Measurements from ENCODE around the gene GLTPD2.
A peak's percentile ranks its signal among the peaks of the same experiment; 100 is the strongest.
"Not testable (repeated sequence)": the region's sequence is repeated elsewhere in the genome, so short reads cannot be mapped to it uniquely, and the experiment has no call there.

Gene GLTPD2

DNA sequence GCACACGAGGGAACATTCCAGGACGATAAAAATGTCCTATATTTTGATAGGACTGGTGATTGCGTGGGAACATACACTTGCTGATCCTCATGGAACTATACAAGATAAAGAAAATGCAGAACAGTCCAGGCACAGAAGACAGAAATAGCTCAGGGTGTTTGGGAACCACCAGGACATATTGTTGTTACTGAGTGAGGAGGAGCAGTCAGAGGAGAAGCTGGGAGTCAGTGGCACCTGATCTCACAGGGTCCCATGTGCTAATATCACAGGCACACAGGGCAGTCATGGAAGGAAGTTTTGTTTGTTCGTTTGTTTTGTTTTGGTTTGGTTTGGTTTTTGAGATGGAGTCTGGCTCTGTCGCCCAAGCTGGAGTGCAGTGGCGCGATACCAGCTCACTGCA, 23.9 kb downstream of the GLTPD2 start:
- DNase-seq (ENCODE audit: low read depth) = no peak
- no peak overlapping the region for H3K4me3 ChIP-seq (ENCODE audit: low read depth, low read length)
- TF ChIP-seq, protein P1, sequence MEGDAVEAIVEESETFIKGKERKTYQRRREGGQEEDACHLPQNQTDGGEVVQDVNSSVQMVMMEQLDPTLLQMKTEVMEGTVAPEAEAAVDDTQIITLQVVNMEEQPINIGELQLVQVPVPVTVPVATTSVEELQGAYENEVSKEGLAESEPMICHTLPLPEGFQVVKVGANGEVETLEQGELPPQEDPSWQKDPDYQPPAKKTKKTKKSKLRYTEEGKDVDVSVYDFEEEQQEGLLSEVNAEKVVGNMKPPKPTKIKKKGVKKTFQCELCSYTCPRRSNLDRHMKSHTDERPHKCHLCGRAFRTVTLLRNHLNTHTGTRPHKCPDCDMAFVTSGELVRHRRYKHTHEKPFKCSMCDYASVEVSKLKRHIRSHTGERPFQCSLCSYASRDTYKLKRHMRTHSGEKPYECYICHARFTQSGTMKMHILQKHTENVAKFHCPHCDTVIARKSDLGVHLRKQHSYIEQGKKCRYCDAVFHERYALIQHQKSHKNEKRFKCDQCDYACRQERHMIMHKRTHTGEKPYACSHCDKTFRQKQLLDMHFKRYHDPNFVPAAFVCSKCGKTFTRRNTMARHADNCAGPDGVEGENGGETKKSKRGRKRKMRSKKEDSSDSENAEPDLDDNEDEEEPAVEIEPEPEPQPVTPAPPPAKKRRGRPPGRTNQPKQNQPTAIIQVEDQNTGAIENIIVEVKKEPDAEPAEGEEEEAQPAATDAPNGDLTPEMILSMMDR (IDR thresholded peaks at IDR 0.05; ENCODE audit: low read depth, low read length, missing control alignments) = no peak

DNA sequence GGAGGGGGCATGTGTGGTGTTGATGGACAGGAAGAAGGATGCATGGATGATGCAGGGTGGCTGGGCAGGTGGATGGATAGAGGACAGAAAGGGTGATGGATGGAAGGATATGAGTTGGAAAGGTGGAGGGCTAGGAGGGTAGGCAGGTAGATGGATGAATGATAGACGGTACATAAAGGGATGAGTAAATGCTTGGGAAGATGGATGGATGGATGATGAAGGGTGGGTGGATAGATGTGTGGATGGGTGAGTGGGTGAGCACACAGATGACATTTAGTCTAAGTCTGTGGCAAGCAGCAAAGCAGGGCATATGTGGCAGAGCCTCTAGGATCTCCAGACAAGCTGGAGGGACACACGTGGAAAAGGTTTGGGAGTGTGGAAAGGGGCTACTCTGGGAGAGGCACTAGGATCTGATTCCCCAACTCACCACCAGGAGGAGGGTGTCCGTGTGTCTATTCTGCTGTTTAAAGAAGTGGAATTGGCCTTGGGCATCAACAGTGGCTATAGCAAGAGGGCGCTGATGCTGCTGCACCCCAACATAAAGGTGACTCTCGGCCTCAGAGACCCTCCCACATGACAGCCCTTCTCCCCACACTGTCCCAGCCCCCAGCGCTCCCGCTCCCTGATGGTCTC, 26.4 kb downstream of the GLTPD2 start:
- no peak overlapping the region for H3K4me3 ChIP-seq (ENCODE audit: low read depth, low read length)
- TF ChIP-seq, protein P1 (IDR thresholded peaks at IDR 0.05; ENCODE audit: low read depth, low read length, missing control alignments) = peak; percentile 39
- no peak for DNase-seq (ENCODE audit: low read depth)

DNA sequence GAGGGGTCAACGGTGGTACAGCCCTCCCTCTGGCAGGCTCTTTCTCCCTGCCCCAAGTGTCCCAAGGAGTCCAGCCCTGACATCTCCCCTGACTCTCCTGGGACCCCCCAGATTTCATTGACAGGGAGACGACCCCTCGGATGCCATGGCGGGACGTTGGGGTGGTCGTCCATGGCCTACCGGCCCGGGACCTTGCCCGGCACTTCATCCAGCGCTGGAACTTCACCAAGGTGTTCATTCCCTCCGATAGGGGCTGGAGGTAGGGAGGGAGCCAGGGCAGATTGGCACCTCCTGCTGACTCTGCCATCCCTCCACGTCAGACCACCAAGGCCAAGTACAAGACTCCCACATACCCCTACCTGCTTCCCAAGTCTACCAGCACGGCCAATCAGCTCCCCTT, 28.1 kb downstream of the GLTPD2 start:
- TF ChIP-seq, protein P1 (IDR thresholded peaks at IDR 0.05; ENCODE audit: low read depth, low read length, missing control alignments) = no peak
- DNase-seq (ENCODE audit: low read depth) = no peak
- no peak overlapping the region for H3K4me3 ChIP-seq (ENCODE audit: low read depth, low read length)

DNA sequence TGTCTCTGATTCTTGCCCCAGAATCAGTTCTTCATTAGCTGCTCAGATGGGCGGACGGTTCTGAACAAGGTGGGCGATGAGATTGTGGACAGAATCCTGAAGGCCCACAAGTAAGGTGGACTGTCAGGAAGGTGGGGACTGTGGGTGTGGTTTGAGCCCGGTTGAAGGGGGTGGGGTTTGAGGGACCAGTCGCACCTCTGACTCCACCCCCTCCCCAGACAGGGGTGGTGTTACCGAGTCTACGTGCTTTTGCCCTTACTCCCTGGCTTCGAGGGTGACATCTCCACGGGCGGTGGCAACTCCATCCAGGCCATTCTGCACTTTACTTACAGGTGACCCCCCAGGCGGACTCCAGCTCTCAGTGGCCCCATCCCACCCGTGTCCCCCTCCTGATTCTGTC, 29.5 kb downstream of the GLTPD2 start:
- DNase-seq (ENCODE audit: low read depth) = no peak
- TF ChIP-seq, protein P1 (IDR thresholded peaks at IDR 0.05; ENCODE audit: low read depth, low read length, missing control alignments) = no peak
- H3K4me3 ChIP-seq (ENCODE audit: low read depth, low read length) = no peak overlapping the region

DNA sequence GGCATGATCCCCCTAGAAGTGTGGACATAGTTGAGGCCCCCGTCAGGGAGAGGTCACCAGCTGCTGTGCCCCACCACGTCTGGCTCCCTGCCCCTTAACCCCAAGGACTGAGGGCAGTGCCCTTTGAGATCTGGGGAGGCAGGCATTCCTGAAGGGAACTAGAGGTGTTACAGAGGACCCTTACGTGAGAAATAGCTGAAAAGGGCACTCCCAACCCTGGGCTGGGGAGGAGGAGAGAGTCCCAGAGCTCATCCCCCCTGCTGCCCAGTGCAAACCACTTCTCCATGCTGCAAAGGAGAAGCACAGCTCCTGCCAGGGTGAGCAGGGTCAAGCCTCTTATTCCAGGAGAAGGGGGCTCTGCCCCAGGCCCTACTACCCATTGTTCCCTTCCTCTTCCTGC, 34.1 kb downstream of the GLTPD2 start:
- TF ChIP-seq, protein P1 (IDR thresholded peaks at IDR 0.05; ENCODE audit: low read depth, low read length, missing control alignments) = no peak
- no peak for DNase-seq (ENCODE audit: low read depth)
- no peak overlapping the region for H3K4me3 ChIP-seq (ENCODE audit: low read depth, low read length)

DNA sequence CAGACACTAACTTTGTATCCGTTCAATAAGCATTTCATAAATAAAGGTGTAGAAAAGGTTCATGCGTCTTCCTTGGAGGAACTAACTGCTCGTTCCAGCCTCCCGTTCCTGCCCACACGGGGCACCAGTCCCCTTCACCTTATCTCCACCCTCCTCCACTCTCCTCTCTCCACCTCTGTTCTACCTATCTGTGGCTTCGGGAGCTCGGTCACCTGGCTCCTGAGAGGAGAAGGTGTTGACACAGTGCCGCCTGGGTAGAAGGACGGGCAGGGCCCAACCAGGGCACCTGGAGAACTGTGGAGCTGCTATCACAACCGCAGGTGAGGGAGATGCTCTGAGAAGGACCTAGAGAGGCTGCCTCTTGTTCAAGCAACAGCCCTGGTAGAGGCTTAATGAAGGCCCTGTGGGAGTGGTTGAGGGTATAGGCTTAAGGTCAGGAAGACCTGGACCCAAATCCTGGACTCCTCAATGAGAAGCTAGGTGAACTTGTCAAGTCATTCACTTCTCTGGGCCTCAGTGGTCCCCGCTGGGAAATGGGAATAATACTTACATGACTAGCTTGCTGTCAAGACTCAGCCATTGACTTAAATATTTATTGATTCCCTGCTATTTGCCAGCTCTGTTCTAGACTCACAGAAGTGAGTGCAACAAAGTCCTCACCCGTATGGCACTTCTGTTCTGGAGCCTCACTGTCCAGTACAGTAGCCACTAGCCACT, 34.8 kb downstream of the GLTPD2 start:
- TF ChIP-seq, protein P1 (IDR thresholded peaks at IDR 0.05; ENCODE audit: low read depth, low read length, missing control alignments) = no peak
- DNase-seq (ENCODE audit: low read depth) = no peak
- H3K4me3 ChIP-seq (ENCODE audit: low read depth, low read length) = no peak overlapping the region

DNA sequence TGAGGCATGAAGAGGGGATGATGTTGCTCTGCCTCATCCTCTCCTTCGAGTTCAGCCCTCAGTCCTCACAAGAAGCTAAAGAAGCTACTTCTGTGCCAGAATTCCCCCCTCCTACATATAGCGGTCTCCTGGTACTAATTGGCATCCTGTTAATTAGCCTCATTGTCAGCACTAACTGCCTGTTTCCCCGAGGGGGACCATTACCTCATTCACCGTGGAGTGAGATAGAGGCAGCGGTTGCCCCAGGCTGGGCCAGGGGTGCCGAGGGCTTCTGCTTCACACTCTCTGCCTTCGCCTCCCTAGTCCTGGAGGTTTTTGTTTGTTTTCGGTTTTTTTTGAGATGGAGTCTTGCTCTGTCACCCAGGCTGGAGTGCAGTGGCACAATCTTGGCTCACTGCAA, 38.6 kb downstream of the GLTPD2 start:
- TF ChIP-seq, protein P1 (IDR thresholded peaks at IDR 0.05; ENCODE audit: low read depth, low read length, missing control alignments) = no peak
- no peak for DNase-seq (ENCODE audit: low read depth)
- H3K4me3 ChIP-seq (ENCODE audit: low read depth, low read length) = no peak overlapping the region

DNA sequence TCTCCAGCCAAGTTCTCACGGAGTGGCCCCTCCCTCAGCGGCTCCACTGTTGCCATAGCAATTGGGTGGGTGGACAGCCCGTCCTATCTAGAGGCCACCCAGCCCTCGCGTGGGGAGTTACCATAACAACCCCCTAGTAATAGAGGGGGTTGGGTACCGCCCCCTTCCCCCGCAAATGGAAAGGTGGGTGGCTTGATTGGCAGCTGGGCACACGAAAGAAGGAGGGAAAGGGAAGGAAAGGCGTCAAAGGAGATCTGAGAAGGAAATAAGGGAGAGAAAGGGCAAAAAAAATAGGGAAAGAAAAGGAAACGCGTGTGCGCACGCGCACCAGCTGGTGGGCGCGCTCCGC, 44.0 kb downstream of the GLTPD2 start:
- not testable (repeated sequence) for DNase-seq (ENCODE audit: low read depth)

More for the DNA sequence above, 44.0 kb downstream of the GLTPD2 start:
- H3K4me3 ChIP-seq (ENCODE audit: low read depth, low read length) = peak overlapping the region; percentile 83

Data from GM12864 (cell line).